ENCODE data around the gene VPS37C. TPM values are rescaled to one million over a fixed set of nuclear protein-coding genes. Genes with fewer than 3 reads are reported as not detected.

Gene VPS37C
- total RNA-seq, 1 experiment from 2014 or later: 23.1 TPM

DNA sequence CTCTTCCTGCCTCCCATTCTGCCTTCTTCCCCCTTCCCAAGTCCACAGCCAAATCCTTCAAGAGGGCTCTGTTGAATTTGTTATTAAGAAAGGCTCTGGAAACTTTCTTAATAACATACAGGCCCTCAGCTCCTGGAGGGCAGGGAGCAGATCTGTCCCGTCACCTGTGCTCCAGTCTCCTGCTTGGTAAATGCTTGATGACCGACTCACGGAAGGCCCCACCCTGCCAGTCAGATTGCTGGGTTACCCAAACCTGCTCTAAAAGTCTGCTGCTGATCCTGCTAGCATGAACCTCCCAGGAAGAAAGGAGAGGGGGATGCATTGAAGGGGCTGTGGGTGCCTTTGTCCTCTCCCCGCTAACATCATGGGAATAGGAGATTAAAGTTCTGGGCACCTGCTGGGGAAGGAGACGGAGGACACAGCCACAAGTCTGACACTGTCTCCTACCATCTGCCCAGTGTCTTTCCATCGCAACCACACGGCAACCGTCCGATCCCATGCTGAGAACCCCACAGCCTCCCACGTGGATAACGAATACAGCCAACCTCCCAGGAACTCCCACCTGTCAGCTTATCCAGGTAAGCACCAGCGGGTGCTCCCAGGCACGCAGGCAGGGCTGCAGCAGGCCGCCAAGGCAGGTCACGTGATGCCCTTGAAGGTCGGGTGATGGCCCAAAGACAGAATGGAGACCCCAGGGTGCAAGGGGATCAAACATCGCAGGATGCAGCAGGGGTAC lies 36.5 kb downstream of the VPS37C start:
- no peak overlapping the region for H2AFZ ChIP-seq (ENCODE audit: low read depth, low read length, poor library complexity, severe bottlenecking)
- H3K9me2 ChIP-seq (ENCODE audit: insufficient read depth): no peaks in the 10 kb centered on the region
- ChIA-PET CTCF (no interaction called here), POLR2A (no interaction called here), RAD21 (ENCODE audit: low non-redundant PET in 1 of 2, low total read pairs in 2 of 2, uncharacterized antibody in 2 of 2, unreplicated experiment in 2 of 2) (no interaction called here)
- no peak overlapping the region for H3K27ac ChIP-seq (ENCODE audit: low read depth, low read length)
- H3K79me2 ChIP-seq (ENCODE audit: insufficient read depth, low read length): no peaks in the 10 kb centered on the region
- no peak overlapping the region for H3K4me3 ChIP-seq (replicated peaks in 1 of 2; ENCODE audit: low read depth in 1 of 2, low read length in 2 of 2)
- TF ChIP-seq POLR2A (IDR thresholded peaks at IDR 0.05; ENCODE audit: borderline replicate concordance, extremely low read depth, insufficient read depth, insufficient read length) (no peak), CEBPB (IDR thresholded peaks at IDR 0.05; ENCODE audit: low read depth) (no peak), FOSL1 (IDR thresholded peaks at IDR 0.05; ENCODE audit: low read depth) (no peak), RAD21 (IDR thresholded peaks at IDR 0.05; ENCODE audit: low read depth) (no peak), SIN3A (IDR thresholded peaks at IDR 0.05; ENCODE audit: low read depth) (no peak), JUND (IDR thresholded peaks at IDR 0.05) (no peak), SRF (IDR thresholded peaks at IDR 0.05; ENCODE audit: low read depth) (no peak), EZH2 (IDR thresholded peaks at IDR 0.05) (no peak), EGR1 (IDR thresholded peaks at IDR 0.05; ENCODE audit: low read depth) (no peak), TCF7L2 (IDR thresholded peaks at IDR 0.05; ENCODE audit: borderline replicate concordance, extremely low read depth, insufficient read depth, insufficient read length) (no peak), ELF1 (IDR thresholded peaks at IDR 0.05; ENCODE audit: borderline replicate concordance, low read depth) (no peak)
- TF ChIP-seq, protein P1, sequence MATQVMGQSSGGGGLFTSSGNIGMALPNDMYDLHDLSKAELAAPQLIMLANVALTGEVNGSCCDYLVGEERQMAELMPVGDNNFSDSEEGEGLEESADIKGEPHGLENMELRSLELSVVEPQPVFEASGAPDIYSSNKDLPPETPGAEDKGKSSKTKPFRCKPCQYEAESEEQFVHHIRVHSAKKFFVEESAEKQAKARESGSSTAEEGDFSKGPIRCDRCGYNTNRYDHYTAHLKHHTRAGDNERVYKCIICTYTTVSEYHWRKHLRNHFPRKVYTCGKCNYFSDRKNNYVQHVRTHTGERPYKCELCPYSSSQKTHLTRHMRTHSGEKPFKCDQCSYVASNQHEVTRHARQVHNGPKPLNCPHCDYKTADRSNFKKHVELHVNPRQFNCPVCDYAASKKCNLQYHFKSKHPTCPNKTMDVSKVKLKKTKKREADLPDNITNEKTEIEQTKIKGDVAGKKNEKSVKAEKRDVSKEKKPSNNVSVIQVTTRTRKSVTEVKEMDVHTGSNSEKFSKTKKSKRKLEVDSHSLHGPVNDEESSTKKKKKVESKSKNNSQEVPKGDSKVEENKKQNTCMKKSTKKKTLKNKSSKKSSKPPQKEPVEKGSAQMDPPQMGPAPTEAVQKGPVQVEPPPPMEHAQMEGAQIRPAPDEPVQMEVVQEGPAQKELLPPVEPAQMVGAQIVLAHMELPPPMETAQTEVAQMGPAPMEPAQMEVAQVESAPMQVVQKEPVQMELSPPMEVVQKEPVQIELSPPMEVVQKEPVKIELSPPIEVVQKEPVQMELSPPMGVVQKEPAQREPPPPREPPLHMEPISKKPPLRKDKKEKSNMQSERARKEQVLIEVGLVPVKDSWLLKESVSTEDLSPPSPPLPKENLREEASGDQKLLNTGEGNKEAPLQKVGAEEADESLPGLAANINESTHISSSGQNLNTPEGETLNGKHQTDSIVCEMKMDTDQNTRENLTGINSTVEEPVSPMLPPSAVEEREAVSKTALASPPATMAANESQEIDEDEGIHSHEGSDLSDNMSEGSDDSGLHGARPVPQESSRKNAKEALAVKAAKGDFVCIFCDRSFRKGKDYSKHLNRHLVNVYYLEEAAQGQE (IDR thresholded peaks at IDR 0.05; ENCODE audit: low read depth): no peak
- TF ChIP-seq, protein P2, sequence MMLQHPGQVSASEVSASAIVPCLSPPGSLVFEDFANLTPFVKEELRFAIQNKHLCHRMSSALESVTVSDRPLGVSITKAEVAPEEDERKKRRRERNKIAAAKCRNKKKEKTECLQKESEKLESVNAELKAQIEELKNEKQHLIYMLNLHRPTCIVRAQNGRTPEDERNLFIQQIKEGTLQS (IDR thresholded peaks at IDR 0.05): no peak
- H3K4me2 ChIP-seq (ENCODE audit: low read length): peak overlapping the region; percentile 48
- H3K27me3 ChIP-seq (ENCODE audit: insufficient read depth, low read length): no peaks in the 10 kb centered on the region
- H3K9ac ChIP-seq (ENCODE audit: low read length): no peak overlapping the region; the same call in none of the 2 replicates
- DNase-seq (ENCODE audit: low read depth, low spot score) (no peak), ATAC-seq (no peak)
- no TSS peak for BruUV-seq (replicated peaks)
- no peaks in the 10 kb centered on the region for H3K36me3 ChIP-seq (ENCODE audit: control insufficient read depth in 1 of 2, insufficient read depth in 2 of 2, low read length in 2 of 2)
- peaks cover 10 to 29% of the 10 kb centered on the region in 2 experiments for H3K4me1 ChIP-seq (ENCODE audit: control insufficient read depth in 1 of 2, insufficient read depth in 2 of 2, low read length in 2 of 2)
- intact Hi-C loops (cut with micrococcal nuclease): no loop called here
- no peaks in the 10 kb centered on the region for H4K20me1 ChIP-seq (ENCODE audit: insufficient read depth)
- H3K9me3 ChIP-seq (ENCODE audit: control insufficient read depth in 1 of 2, insufficient read depth in 1 of 2, low read depth in 1 of 2, low read length in 2 of 2): no peaks in the 10 kb centered on the region

Data from HCT116 (cell line).